IMR-90 (cell line): ENCODE results near the gene ROCK2. TPM values are rescaled to one million over a fixed set of nuclear protein-coding genes. Genes with fewer than 3 reads are reported as not detected.

Source experiments
- ATAC-seq: fragments of 200-7000 bp; cut with Tn5 transposase; 2 replicates; pipeline ENCODE4 v1.9.1; 2020; ENCODE audit warnings: low read depth, mild to moderate bottlenecking, moderate library complexity
- BruUV-seq: library from RNA; stranded (reverse); fragments of 400-500 nt; replicated peaks from 2 replicates; lab custom pipeline; 2021; lab: Mats Ljungman, UMichigan
- CTCF ChIA-PET: fragments of 300-600 bp; formaldehyde crosslinking; extraction: SDS; loops from one replicate; lab custom pipeline; 2021; ENCODE audit warnings: antibody characterized with exemption; lab: Yijun Ruan, JAX
- POLR2A ChIA-PET: fragments of 300-600 bp; sonication (Branson Sonifier 250); formaldehyde crosslinking; loops from one replicate; lab custom pipeline; 2022; ENCODE audit warnings: antibody characterized with exemption; ENCODE audit not compliant: unreplicated experiment; lab: Charles Lee
- DNase-seq: peaks from one replicate; pipeline ENCODE4 v3.0.0; 2013
- H2AFZ ChIP-seq: replicated peaks from 2 replicates; pipeline ENCODE3; 2013; ENCODE audit warnings: low read length, mild to moderate bottlenecking; ENCODE audit not compliant: poor library complexity
- H2AK5ac ChIP-seq: 2 replicates; pipeline ENCODE4 v1.6.1; 2013; ENCODE audit warnings: low read depth, low read length, inconsistent platforms
- H2AK9ac ChIP-seq: replicated peaks from 2 replicates; pipeline ENCODE3; 2013; ENCODE audit warnings: mild to moderate bottlenecking, low read depth, low read length, moderate library complexity; ENCODE audit not compliant: poor library complexity
- H2BK120ac ChIP-seq: 2 replicates; pipeline ENCODE4 v1.6.1; 2013; ENCODE audit warnings: low read depth, low read length, inconsistent platforms
- H2BK15ac ChIP-seq: 3 replicates; pipeline ENCODE4 v1.6.1; 2013; ENCODE audit warnings: low read depth, low read length, inconsistent platforms
- H2BK20ac ChIP-seq: 2 replicates; pipeline ENCODE4 v1.6.1; 2013; ENCODE audit warnings: low read depth, mild to moderate bottlenecking, inconsistent platforms, low read length, moderate library complexity
- H2BK5ac ChIP-seq: 2 replicates; pipeline ENCODE4 v1.6.1; 2013; ENCODE audit warnings: mild to moderate bottlenecking, low read depth, low read length, inconsistent platforms; ENCODE audit not compliant: poor library complexity, severe bottlenecking
- H3K14ac ChIP-seq: replicated peaks from 2 replicates; pipeline ENCODE4 v1.6.1; 2013; ENCODE audit warnings: low read depth, low read length, inconsistent platforms
- H3K18ac ChIP-seq: 2 replicates; pipeline ENCODE4 v1.6.1; 2013; ENCODE audit warnings: low read depth, low read length, control low read depth
- H3K23ac ChIP-seq: 2 replicates; pipeline ENCODE4 v1.6.1; 2013; ENCODE audit warnings: low read depth, low read length, inconsistent platforms
- H3K27ac ChIP-seq: 2 replicates; pipeline ENCODE4 v1.5.1; 2013; ENCODE audit warnings: mild to moderate bottlenecking, control low read depth, low read length; ENCODE audit not compliant: insufficient read depth
- H3K27me3 ChIP-seq: 2 replicates; pipeline ENCODE4 v1.6.1; 2013; ENCODE audit warnings: low read length; ENCODE audit not compliant: control insufficient read depth, insufficient read depth
- H3K36me3 ChIP-seq: 2 replicates; pipeline ENCODE4 v1.6.1; 2013; ENCODE audit warnings: low read length, mixed read lengths; ENCODE audit not compliant: control insufficient read depth, insufficient read depth
- H3K4ac ChIP-seq: 2 replicates; pipeline ENCODE4 v1.6.1; 2013; ENCODE audit warnings: low read depth, low read length, inconsistent platforms
- H3K4me1 ChIP-seq: 2 replicates; pipeline ENCODE4 v1.6.1; 2013; ENCODE audit warnings: low read length, mixed read lengths; ENCODE audit not compliant: control insufficient read depth, insufficient read depth
- H3K4me2 ChIP-seq: 2 replicates; pipeline ENCODE4 v1.6.1; 2013; ENCODE audit warnings: low read depth, mild to moderate bottlenecking, control low read depth, low read length, moderate library complexity
- H3K4me3 ChIP-seq: 2 replicates; pipeline ENCODE4 v1.5.1; 2013; ENCODE audit warnings: low read depth, mild to moderate bottlenecking, control low read depth, low read length, moderate library complexity; ENCODE audit not compliant: insufficient read depth
- H3K56ac ChIP-seq: 2 replicates; pipeline ENCODE4 v1.6.1; 2013; ENCODE audit warnings: low read length, inconsistent platforms; ENCODE audit not compliant: insufficient read depth; ENCODE audit errors: extremely low read depth
- H3K79me1 ChIP-seq, 2 experiments: 2 replicates each; pipeline ENCODE4 v1.6.1; 2013; ENCODE audit warnings: low read length in 2 of 2, inconsistent platforms in 1 of 2, low read depth in 1 of 2
- H3K9ac ChIP-seq: 2 replicates; pipeline ENCODE4 v1.6.1; 2013; ENCODE audit warnings: low read depth, low read length, control low read depth
- H3K9me1 ChIP-seq: 2 replicates; pipeline ENCODE4 v1.6.1; 2013; ENCODE audit warnings: low read length, inconsistent platforms; ENCODE audit not compliant: insufficient read depth
- H3K9me3 ChIP-seq: 2 replicates; pipeline ENCODE4 v1.6.1; 2013; ENCODE audit warnings: low read length; ENCODE audit not compliant: control insufficient read depth, insufficient read depth
- H4K20me1 ChIP-seq: 2 replicates; pipeline ENCODE4 v1.6.1; 2013; ENCODE audit warnings: low read length, inconsistent platforms; ENCODE audit not compliant: insufficient read depth
- H4K5ac ChIP-seq: 2 replicates; pipeline ENCODE4 v1.6.1; 2013; ENCODE audit warnings: mild to moderate bottlenecking, low read depth, low read length, control low read depth
- H4K8ac ChIP-seq, 2 experiments: 2 replicates each; pipeline ENCODE4 v1.6.1; 2013; ENCODE audit warnings: low read depth in 2 of 2, low read length in 2 of 2, control low read depth in 1 of 2, inconsistent platforms in 1 of 2
- H4K91ac ChIP-seq: 2 replicates; pipeline ENCODE4 v1.6.1; 2013; ENCODE audit warnings: low read depth, low read length, inconsistent platforms; ENCODE audit not compliant: insufficient read depth
- BHLHE40 ChIP-seq: fragments of 150-350 bp; IDR thresholded peaks from 2 replicates; pipeline ENCODE4 v1.6.1; 2016; ENCODE audit warnings: mild to moderate bottlenecking, low read depth, low read length
- CEBPB ChIP-seq: IDR thresholded peaks from 2 replicates; pipeline ENCODE4 v1.6.1; 2012; ENCODE audit warnings: low read depth, low read length, improper control_type of control experiment
- CHD1 ChIP-seq: IDR thresholded peaks from 2 replicates; pipeline ENCODE4 v1.6.1; 2012; ENCODE audit warnings: low read depth, low read length, improper control_type of control experiment
- FOS ChIP-seq: fragments of 150-350 bp; IDR thresholded peaks from 2 replicates; pipeline ENCODE4 v1.6.1; 2016; ENCODE audit warnings: low read depth, low read length
- MAFK ChIP-seq: IDR thresholded peaks from 2 replicates; pipeline ENCODE4 v1.6.1; 2012; ENCODE audit warnings: low read depth, low read length, improper control_type of control experiment
- MAZ ChIP-seq: IDR thresholded peaks from 2 replicates; pipeline ENCODE4 v1.6.1; 2012; ENCODE audit warnings: low read depth, mild to moderate bottlenecking, low read length, improper control_type of control experiment, moderate library complexity, borderline replicate concordance
- MXI1 ChIP-seq: IDR thresholded peaks from 2 replicates; pipeline ENCODE4 v1.6.1; 2012; ENCODE audit warnings: low read depth, mild to moderate bottlenecking, low read length, moderate library complexity, borderline replicate concordance
- NFE2L2 ChIP-seq: fragments of 150-350 bp; IDR thresholded peaks from 2 replicates; pipeline ENCODE4 v1.6.1; 2016; ENCODE audit warnings: low read depth, mild to moderate bottlenecking, low read length
- POLR2A ChIP-seq: IDR thresholded peaks from 2 replicates; pipeline ENCODE4 v1.6.1; 2012; ENCODE audit warnings: mild to moderate bottlenecking, low read depth, low read length
- RAD21 ChIP-seq: IDR thresholded peaks from 2 replicates; pipeline ENCODE4 v1.6.1; 2012; ENCODE audit warnings: low read length, improper control_type of control experiment
- RCOR1 ChIP-seq: IDR thresholded peaks from 2 replicates; pipeline ENCODE4 v1.6.1; 2012; ENCODE audit warnings: mild to moderate bottlenecking, low read length, improper control_type of control experiment; ENCODE audit not compliant: insufficient replicate concordance
- RFX5 ChIP-seq: IDR thresholded peaks from 2 replicates; pipeline ENCODE4 v1.8.0; 2012; ENCODE audit warnings: low read depth, mild to moderate bottlenecking, low read length, moderate library complexity
- SMC3 ChIP-seq: fragments of 150-350 bp; IDR thresholded peaks from 2 replicates; pipeline ENCODE4 v1.6.1; 2016; ENCODE audit warnings: low read depth, mild to moderate bottlenecking, antibody characterized with exemption, low read length, moderate library complexity
- WGBS, 2 experiments: methylation state at CpG; one replicate each; pipeline versions ENCODE4 v1.1.5 to v1.1.7; 2013; ENCODE audit warnings: missing lambda C conversion rate in 2 of 2; ENCODE audit not compliant: insufficient read length in 1 of 2; ENCODE audit errors: extremely low coverage in 2 of 2; 5-methylcytosine and 5-hydroxymethylcytosine counted together
- dilution Hi-C: fragments of 300-500 bp; cut with HindIII; formaldehyde crosslinking; loops from one replicate; pipeline ENCODE4 v1.14.3; 2018; ENCODE audit warnings: low sequenced_read_pairs; ENCODE audit not compliant: unreplicated experiment
- in situ Hi-C: fragments of 300-500 bp; cut with MboI; formaldehyde crosslinking; loops from 3 replicates; pipeline ENCODE4 v1.14.3; 2019; ENCODE audit warnings: low sequenced_read_pairs, inconsistent platforms, mixed read lengths
- intact Hi-C: fragments of 100-400 bp; cut with micrococcal nuclease; formaldehyde crosslinking; loops from 2 replicates; pipeline ENCODE4 v1.10.0; 2022
- polyA plus RNA-seq, 3 experiments: library from polyadenylated mRNA; depleted of rRNA; stranded (reverse); fragments of >200 nt; gene quantifications; 2 replicates each; pipeline ENCODE4 v1.2.3, GENCODE V29; 2012; ENCODE audit warnings: low replicate concordance in 1 of 3
- total RNA-seq: library from RNA; depleted of rRNA; stranded (reverse); fragments of >200 nt; gene quantifications from 2 replicates; pipeline ENCODE4 v1.2.3, GENCODE V29; 2012
- TF ChIP-seq, protein P1 (sequence below): conservative IDR thresholded peaks from 2 replicates; pipeline ENCODE4 v1.5.1; 2012; ENCODE audit warnings: mild to moderate bottlenecking, low read depth, low read length, improper control_type of control experiment
- TF ChIP-seq, protein P2 (sequence below): fragments of 150-350 bp; IDR thresholded peaks from 2 replicates; pipeline ENCODE4 v1.6.1; 2016; ENCODE audit warnings: low read depth, mild to moderate bottlenecking, low read length, moderate library complexity, borderline replicate concordance
- TF ChIP-seq, protein P3 (sequence below): fragments of 150-350 bp; IDR thresholded peaks from 2 replicates; pipeline ENCODE4 v1.6.1; 2017; ENCODE audit warnings: mild to moderate bottlenecking, antibody characterized with exemption, low read length, low read depth

Gene ROCK2
- total and polyA plus RNA-seq, 2 of the 4 experiments (the other 2 are of a cell fraction) = 9.0 to 28.3 TPM

DNA sequence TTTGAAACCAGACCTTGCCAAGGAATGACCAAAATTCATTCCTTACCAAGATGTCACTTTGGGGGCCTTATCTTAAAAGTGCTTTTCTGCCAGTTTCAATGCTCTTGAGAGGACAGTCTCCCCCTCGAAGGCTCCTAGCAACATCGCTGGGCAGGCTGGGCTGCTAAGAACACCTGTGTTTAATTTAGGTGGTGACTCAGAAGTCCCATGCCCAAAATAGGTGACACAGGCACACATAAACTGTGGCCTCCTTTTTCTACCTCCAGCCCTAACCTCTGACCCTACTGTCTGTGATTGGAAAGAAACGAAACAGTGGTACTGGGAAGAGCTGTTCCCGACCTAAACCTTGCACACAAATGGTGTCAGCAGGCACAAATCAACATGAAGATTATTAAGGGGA lies 28.7 kb upstream of the ROCK2 start:
- Histone ChIP-seq H2AK9ac (peak overlapping the region; percentile 6), H3K4me2 (no peak overlapping the region), H3K18ac (peak overlapping the region; percentile 66), H3K9me3 (no peaks in the 10 kb centered on the region), H2BK20ac (peak overlapping the region; percentile 97), H4K8ac (peak overlapping the region; percentile 32 to 81; a peak in 2 of 4 replicates), H4K5ac (peak overlapping the region; percentile 83), H3K27me3 (no peaks in the 10 kb centered on the region), H3K36me3 (no peaks in the 10 kb centered on the region), H4K91ac (peak overlapping the region; percentile 93), H3K79me1 (peaks cover 0 to 21% of the 10 kb centered on the region in 2 experiments; a peak in 1 of 4 replicates), H3K14ac (peak overlapping the region; percentile 92), H3K23ac (peak overlapping the region; percentile 89), H2AK5ac (peak overlapping the region; percentile 94), H4K20me1 (no peaks in the 10 kb centered on the region), H2BK15ac (peak overlapping the region; percentile 94; the same call in 2 of the 3 replicates), H2AFZ (no peak overlapping the region), H3K4me3 (no peak overlapping the region), H2BK5ac (peak overlapping the region; percentile 85), H2BK120ac (peak overlapping the region; percentile 93), H3K56ac (peak overlapping the region; percentile 59; the same call in 1 of the 2 replicates), H3K4ac (peak overlapping the region; percentile 93), H3K9ac (no peak overlapping the region), H3K9me1 (peaks cover 27% of the 10 kb centered on the region; the same call in 1 of the 2 replicates), H3K4me1 (peaks cover 29% of the 10 kb centered on the region), H3K27ac (peak overlapping the region; percentile 86; the same call in 1 of the 2 replicates)
- CTCF ChIA-PET = no interaction called here
- BruUV-seq = no TSS peak
- no CpG with 5 or more reads among the region's 4 CpGs for WGBS, 2 experiments
- ATAC-seq = no peak
- in situ Hi-C loops (no loop called here), intact Hi-C loops (no loop called here), dilution Hi-C loops (no loop called here)
- POLR2A ChIA-PET = no interaction called here
- TF ChIP-seq MXI1 (no peak), NFE2L2 (no peak), CEBPB (no peak), BHLHE40 (no peak), RAD21 (no peak), MAFK (no peak), MAZ (no peak), SMC3 (no peak), CHD1 (no peak), RCOR1 (no peak), POLR2A (no peak), FOS (no peak), RFX5 (no peak)
- TF ChIP-seq, protein P1, sequence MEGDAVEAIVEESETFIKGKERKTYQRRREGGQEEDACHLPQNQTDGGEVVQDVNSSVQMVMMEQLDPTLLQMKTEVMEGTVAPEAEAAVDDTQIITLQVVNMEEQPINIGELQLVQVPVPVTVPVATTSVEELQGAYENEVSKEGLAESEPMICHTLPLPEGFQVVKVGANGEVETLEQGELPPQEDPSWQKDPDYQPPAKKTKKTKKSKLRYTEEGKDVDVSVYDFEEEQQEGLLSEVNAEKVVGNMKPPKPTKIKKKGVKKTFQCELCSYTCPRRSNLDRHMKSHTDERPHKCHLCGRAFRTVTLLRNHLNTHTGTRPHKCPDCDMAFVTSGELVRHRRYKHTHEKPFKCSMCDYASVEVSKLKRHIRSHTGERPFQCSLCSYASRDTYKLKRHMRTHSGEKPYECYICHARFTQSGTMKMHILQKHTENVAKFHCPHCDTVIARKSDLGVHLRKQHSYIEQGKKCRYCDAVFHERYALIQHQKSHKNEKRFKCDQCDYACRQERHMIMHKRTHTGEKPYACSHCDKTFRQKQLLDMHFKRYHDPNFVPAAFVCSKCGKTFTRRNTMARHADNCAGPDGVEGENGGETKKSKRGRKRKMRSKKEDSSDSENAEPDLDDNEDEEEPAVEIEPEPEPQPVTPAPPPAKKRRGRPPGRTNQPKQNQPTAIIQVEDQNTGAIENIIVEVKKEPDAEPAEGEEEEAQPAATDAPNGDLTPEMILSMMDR = no peak
- TF ChIP-seq, protein P2, sequence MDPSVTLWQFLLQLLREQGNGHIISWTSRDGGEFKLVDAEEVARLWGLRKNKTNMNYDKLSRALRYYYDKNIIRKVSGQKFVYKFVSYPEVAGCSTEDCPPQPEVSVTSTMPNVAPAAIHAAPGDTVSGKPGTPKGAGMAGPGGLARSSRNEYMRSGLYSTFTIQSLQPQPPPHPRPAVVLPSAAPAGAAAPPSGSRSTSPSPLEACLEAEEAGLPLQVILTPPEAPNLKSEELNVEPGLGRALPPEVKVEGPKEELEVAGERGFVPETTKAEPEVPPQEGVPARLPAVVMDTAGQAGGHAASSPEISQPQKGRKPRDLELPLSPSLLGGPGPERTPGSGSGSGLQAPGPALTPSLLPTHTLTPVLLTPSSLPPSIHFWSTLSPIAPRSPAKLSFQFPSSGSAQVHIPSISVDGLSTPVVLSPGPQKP = no peak
- TF ChIP-seq, protein P3, sequence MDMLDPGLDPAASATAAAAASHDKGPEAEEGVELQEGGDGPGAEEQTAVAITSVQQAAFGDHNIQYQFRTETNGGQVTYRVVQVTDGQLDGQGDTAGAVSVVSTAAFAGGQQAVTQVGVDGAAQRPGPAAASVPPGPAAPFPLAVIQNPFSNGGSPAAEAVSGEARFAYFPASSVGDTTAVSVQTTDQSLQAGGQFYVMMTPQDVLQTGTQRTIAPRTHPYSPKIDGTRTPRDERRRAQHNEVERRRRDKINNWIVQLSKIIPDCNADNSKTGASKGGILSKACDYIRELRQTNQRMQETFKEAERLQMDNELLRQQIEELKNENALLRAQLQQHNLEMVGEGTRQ = no peak
- DNase-seq = no peak
